Activated CD8-positive, alpha-beta T cell treated with anti-CD3 and anti-CD28 coated beads, Interleukin-2, amount 10 ng/mL, durations not matched to agents 7 days and 5 days (primary cell): ENCODE measurements around the gene RAB40C. TPM values are rescaled to one million over a fixed set of nuclear protein-coding genes. Genes with fewer than 3 reads are reported as not detected.

ENCODE experiments used
- ATAC-seq: fragments of 150-1000 bp; cut with Tn5 transposase; one replicate; pipeline ENCODE4 v1.10.0; 2021; ENCODE audit warnings: moderate library complexity
- CTCF ChIA-PET: fragments of 350-600 bp; sonication (Branson Sonifier 250); formaldehyde crosslinking; loops from one replicate; lab custom pipeline; 2021; ENCODE audit warnings: antibody characterized with exemption; lab: Charles Lee
- POLR2A ChIA-PET: fragments of 350-600 bp; sonication (Branson Sonifier 250); formaldehyde crosslinking; loops from one replicate; lab custom pipeline; 2021; ENCODE audit warnings: antibody characterized with exemption; lab: Charles Lee
- DNase-seq: peaks from one replicate; pipeline ENCODE4 v3.0.0-alpha.2; 2020
- H3K27ac Mint-ChIP-seq: one replicate; pipeline ENCODE4 v1.8.0; 2021; ENCODE audit warnings: mild to moderate bottlenecking, mixed read lengths
- H3K27me3 Mint-ChIP-seq: one replicate; pipeline ENCODE4 v1.8.0; 2021; ENCODE audit warnings: low read depth, mixed read lengths
- H3K36me3 Mint-ChIP-seq: one replicate; pipeline ENCODE4 v1.8.0; 2021; ENCODE audit warnings: low read depth, mixed read lengths
- H3K4me1 Mint-ChIP-seq: one replicate; pipeline ENCODE4 v1.8.0; 2021; ENCODE audit warnings: low read depth, mixed read lengths
- H3K4me3 Mint-ChIP-seq: one replicate; pipeline ENCODE4 v1.8.0; 2021; ENCODE audit warnings: mild to moderate bottlenecking, mixed read lengths
- H3K9me3 Mint-ChIP-seq: one replicate; pipeline ENCODE4 v1.8.0; 2022; ENCODE audit warnings: mixed read lengths; ENCODE audit not compliant: insufficient read depth
- total RNA-seq, 2 experiments: library from RNA; stranded (reverse); gene quantifications; one replicate each; pipeline ENCODE4 v1.2.3, GENCODE V29; 2021

Gene RAB40C
- total RNA-seq, 2 experiments from 2014 or later: 13.1 to 15.0 TPM

DNA sequence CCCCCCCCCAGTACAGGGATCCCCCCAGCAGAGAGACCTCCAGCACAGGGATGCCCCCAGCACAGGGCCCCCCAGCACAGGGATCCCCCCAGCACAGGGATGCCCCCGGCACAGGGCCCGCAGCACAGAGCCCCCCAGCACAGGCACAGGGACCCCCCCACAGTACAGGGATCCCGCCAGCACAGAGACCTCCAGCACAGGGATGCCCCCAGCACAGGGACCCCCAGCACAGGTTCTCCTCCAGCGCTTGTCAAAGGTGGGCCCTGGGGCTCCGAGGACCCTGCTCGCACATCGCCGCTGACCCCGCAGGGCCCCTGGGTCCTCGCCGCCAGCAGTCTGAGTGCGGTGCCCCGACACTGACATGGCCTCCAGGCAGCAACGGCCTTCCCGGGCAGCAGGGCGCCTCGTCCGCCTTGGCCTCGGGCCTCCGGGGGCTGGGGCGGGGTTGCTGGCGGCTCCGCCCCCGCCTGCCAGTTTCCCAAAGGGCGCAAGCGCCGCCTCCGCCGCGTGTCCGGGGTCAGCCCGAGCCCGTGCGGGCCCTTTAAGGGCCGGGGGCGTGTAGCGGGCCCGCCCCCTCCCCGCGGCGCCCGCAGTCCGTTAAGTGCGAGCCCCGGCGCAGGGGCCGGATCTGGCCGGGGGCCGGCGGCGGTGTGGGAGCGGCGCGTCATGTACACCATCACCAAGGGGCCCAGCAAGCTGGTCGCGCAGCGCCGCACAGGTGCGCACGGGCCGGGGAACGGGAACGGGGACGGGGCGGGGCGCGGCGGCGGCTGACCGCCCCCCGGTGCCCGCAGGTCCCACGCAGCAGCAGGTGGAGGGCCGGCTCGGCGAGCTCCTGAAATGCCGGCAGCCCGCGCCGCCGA, 51.7 kb downstream of the RAB40C start, which contains the start of gene MCRIP2:
MCRIP2 (plus strand) TSS at position 503 of the 863 bp plus-strand sequence; CDS start at position 667, 164 bp downstream.
- DNase-seq: peak; percentile 76
- ChIA-PET POLR2A (interaction anchor here (1.1 kb wide), 1 partner anchor 13 kb away, joined by 3 read pairs; no protein-coding TSS in a partner anchor), CTCF (no interaction called here)
- ATAC-seq: peak; percentile 66
- Mint-ChIP-seq H3K27me3 (peaks cover 2% of the 10 kb centered on the region), H3K9me3 (no peaks in the 10 kb centered on the region), H3K4me3 (peak within 1 kb of the TSS; percentile 70), H3K36me3 (peaks cover 12% of the 10 kb centered on the region), H3K4me1 (peaks cover 15% of the 10 kb centered on the region), H3K27ac (peak within 1 kb of the TSS; percentile 67)

DNA sequence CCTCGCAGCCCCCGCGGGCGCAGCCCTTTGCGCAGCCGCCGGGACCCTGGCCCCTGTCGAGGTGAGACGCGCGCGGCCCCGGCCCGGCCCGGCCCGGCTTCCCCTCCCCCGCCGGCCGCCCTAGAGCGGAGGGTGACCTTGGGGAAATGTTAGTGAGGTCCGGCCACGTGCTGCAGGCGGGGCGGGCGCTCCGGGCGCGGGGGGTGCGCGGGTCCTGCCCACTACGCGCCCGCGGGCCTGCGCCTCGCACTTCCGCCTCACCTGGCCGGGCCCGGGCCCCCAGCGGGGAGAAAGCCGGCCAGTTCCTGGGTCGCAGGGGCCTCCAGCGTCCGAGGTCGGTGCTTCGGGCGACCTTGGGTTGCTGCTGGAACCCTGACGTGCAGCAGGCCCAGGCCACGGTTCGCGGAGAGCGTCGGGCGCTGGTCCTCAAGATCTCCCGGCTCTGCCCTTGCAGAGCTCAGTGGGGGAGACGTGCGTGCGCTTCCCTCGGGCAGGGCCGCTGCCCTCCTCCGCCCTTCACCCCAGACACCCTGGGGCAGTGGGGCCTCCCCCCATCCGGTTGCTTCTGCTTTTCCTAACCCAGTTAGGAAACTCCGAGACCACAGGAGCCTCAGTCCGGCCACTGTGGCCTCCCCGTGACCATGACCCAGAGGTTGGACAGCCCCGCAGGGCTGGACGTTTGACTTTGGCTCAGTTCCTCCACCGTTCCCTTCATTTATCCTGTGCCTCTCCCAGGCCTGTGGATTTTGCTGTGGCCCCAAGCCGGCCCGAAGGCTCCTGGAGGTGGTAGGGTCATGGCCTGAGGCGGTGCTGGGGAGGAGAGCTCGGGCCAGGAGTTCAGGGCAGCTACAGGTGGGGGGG, 52.6 kb downstream of the RAB40C start:
- peaks cover 9% of the 10 kb centered on the region for H3K36me3 Mint-ChIP-seq
- peak; percentile 47 for ATAC-seq
- H3K9me3 Mint-ChIP-seq: no peaks in the 10 kb centered on the region
- DNase-seq: peak; percentile 55
- ChIA-PET POLR2A (interaction anchor here (0.9 to 1.1 kb wide), 2 partner anchors 12 to 53 kb away, joined by 3 to 4 read pairs; no protein-coding TSS in a partner anchor), CTCF (no interaction called here)
- H3K4me3 Mint-ChIP-seq: peak overlapping the region; percentile 70
- H3K27me3 Mint-ChIP-seq: no peaks in the 10 kb centered on the region
- H3K27ac Mint-ChIP-seq: peak overlapping the region; percentile 67
- H3K4me1 Mint-ChIP-seq: peaks cover 15% of the 10 kb centered on the region

DNA sequence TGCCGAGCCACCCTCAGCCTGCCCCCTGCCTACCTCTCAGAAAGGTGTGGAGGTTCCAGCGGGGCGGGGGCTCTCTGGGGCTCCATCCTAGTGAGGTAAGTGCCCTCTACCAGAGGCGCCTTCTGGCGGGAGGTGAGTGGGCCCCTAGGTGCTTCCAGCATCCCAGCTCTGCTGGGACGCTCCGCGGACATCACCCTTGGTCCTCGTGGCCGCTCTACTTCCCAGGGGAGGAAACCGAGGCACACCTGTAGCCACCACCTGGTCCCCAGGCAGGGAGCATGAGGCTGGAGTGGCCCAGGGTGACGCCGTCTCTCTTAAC, 53.1 kb downstream of the RAB40C start:
- Mint-ChIP-seq H3K4me3 (peak overlapping the region; percentile 70), H3K9me3 (no peaks in the 10 kb centered on the region), H3K4me1 (peaks cover 17% of the 10 kb centered on the region), H3K27ac (no peak overlapping the region), H3K36me3 (peaks cover 9% of the 10 kb centered on the region), H3K27me3 (no peaks in the 10 kb centered on the region)
- DNase-seq (no peak), ATAC-seq (no peak)
- ChIA-PET CTCF (no interaction called here), POLR2A (interaction anchor here (0.9 kb wide), 1 partner anchor 52 kb away, joined by 4 read pairs; no protein-coding TSS in a partner anchor)

DNA sequence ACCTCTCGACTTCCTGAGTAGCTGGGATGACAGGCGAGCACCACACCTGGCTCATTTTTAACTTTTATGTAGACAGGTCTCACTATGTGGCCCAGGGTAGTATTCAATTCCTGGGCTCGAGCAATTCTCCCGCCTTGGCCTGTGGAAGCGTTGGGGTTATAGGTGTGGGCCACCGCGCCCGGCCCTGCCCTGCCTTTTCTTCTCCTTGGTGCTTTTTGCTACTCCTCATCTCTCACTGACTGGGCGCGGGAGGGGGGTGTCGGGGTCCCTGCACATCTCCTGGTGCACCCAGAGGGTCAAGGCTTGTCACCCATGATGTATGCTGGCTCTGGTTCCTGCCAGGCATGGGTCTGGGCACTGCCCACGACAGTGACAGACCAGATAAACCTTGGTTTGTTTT, 54.7 kb downstream of the RAB40C start:
- H3K27ac Mint-ChIP-seq: no peak overlapping the region
- ChIA-PET CTCF (no interaction called here), POLR2A (no interaction called here)
- peaks cover 20% of the 10 kb centered on the region for H3K4me1 Mint-ChIP-seq
- DNase-seq: no peak
- H3K27me3 Mint-ChIP-seq: no peaks in the 10 kb centered on the region
- peaks cover 11% of the 10 kb centered on the region for H3K36me3 Mint-ChIP-seq
- no peaks in the 10 kb centered on the region for H3K9me3 Mint-ChIP-seq
- no peak overlapping the region for H3K4me3 Mint-ChIP-seq
- ATAC-seq: no peak

DNA sequence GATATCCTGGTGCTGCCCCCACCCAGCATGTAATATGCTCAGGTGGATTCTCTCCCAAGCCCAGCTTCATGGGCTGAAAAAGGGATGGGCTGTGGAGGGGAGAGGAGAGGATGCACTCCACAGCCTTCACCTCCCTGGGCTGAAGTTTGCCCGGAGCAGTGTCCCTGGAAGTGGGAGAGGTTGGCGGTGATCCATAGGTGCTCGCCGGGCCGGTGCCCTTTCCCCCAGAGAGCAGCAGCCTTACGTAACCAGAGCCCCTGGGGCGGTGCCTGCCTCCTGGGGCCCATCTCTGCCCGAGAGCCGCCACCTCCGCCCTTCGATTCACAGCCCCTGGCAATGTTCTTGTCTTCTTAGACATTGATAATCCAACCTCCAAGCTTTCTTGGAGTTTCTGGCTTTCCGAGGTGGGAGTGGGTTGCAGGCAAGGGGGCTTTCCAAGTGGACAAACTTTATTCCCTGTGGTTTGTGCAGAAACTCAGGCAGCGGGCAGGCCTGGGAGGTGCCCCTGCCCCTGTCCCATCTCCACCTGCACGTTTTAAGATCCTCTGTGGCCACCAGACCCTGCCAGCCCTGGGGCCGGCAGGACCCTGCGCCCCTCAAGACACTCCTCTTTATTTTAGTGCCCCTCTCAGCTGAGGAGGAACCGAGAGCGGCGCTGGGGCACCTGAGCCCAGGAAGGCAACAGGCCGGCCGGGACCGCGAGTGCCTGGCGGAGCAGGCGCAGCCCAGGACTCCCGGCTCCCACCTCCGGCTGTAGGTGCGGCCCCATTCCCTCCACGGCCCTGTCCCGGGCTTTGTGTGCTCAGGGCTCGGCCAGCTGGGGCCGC, 56.2 kb downstream of the RAB40C start:
- peaks cover 27% of the 10 kb centered on the region for H3K4me1 Mint-ChIP-seq
- no peaks in the 10 kb centered on the region for H3K9me3 Mint-ChIP-seq
- POLR2A ChIA-PET: no interaction called here
- no peaks in the 10 kb centered on the region for H3K27me3 Mint-ChIP-seq
- CTCF ChIA-PET: no interaction called here
- no peak overlapping the region for H3K4me3 Mint-ChIP-seq
- H3K36me3 Mint-ChIP-seq: peaks cover 11% of the 10 kb centered on the region
- ATAC-seq (no peak), DNase-seq (no peak)
- H3K27ac Mint-ChIP-seq: no peak overlapping the region

DNA sequence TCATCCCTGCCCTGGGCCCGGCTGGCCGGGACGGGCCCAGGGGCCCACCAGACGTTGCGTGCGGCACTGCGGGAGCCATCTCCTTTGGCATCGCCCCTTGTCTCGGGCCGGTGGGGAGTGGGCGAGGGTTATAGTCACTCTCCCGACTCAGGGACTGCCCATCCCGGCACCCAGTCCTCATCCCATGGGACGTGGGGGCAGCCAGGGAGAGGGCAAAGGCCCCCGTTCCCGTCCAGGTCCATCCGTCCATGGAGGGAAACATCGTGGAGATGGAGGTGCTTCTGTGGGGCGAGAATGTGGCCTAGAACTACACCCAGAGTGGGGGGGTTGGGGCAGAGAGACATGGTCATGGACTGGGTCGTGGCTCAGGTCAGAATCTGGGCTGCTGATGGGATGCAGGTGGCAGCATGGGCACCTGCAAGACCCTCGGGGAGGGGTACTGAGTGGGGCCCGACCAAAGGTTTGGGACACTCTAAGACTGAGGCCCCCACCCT, 56.9 kb downstream of the RAB40C start:
- Mint-ChIP-seq H3K9me3 (no peaks in the 10 kb centered on the region), H3K27me3 (no peaks in the 10 kb centered on the region), H3K4me1 (peaks cover 27% of the 10 kb centered on the region), H3K4me3 (no peak overlapping the region), H3K27ac (no peak overlapping the region), H3K36me3 (peaks cover 11% of the 10 kb centered on the region)
- DNase-seq: no peak
- ATAC-seq: no peak
- ChIA-PET POLR2A (no interaction called here), CTCF (no interaction called here)

DNA sequence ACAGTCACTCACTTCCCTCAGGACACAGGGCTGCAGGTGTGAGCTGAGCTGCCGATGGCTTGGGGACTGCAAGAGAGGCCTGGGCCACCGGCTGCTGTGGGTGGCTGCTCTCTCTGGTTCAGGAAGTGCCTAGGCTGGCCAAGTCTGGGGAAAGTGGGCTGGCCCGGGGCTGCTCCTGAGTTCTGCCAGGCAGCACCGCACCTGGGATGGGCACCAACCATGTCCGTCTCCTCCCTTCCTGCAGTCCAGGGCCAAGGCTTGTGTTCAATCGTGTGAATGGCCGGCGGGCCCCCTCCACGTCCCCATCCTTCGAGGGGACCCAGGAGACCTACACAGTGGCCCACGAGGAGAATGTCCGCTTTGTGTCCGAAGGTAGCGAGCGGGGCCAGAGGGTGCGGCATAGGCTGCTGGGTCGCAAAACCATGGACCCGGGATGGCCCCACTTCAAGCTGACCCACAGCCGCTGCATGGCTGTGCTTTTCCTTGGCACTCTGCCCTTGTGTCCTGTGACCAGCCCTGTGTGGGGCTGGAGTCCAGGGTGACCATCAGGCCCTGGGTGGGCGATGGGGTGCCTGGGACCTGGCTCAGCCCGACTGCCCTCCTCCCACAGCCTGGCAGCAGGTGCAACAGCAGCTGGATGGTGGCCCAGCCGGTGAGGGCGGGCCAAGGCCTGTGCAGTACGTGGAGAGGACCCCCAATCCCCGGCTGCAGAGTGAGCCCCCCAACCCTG, 57.5 kb downstream of the RAB40C start:
- no peak for DNase-seq
- peaks cover 11% of the 10 kb centered on the region for H3K36me3 Mint-ChIP-seq
- no peak for ATAC-seq
- POLR2A ChIA-PET: interaction anchor here (0.6 kb wide), 1 partner anchor 46 kb away, joined by 3 read pairs; no protein-coding TSS in a partner anchor
- no peaks in the 10 kb centered on the region for H3K27me3 Mint-ChIP-seq
- H3K4me1 Mint-ChIP-seq: peaks cover 27% of the 10 kb centered on the region
- no peak overlapping the region for H3K4me3 Mint-ChIP-seq
- no peak overlapping the region for H3K27ac Mint-ChIP-seq
- no peaks in the 10 kb centered on the region for H3K9me3 Mint-ChIP-seq
- CTCF ChIA-PET: interaction anchor here (1.4 to 2.6 kb wide), 2 partner anchors 10 to 21 kb away, joined by 5 to 16 read pairs; partner anchors contain the start of genes METTL26 and RHOT2

DNA sequence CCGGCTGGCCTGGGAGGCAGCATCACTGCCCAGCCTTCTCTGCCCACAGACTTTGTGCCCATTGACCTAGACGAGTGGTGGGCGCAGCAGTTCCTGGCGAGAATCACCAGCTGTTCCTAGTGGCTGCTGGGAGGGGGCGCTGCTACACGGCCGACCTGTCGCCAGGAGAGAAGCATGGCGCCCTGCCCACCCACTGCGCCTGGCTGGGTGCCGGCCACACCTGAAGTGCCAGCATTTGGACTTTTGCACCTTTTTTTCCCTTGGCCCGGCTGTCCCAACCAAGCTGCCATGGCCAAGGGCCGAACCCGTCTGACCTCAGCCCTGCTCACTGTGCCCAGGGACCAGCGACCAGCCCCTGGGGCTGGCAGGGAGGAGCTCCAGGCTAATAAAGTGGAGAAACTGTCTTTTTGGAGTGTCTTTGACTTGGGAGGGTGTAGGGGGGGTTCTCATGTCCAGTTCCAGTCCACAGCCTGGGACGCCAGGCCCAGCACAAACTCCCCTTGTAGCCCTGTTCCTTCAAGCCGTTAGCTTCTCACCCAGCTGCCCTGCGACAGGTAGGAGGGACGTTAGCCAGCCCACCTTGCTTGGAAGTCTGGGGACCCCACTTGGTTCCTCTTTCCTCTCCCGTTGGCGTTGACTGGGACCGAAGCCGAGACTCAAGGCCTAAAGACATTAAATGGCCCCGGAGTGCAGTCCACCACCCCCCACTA, 58.4 kb downstream of the RAB40C start:
- DNase-seq (peak; percentile 54), ATAC-seq (no peak)
- Mint-ChIP-seq H3K4me1 (peaks cover 19% of the 10 kb centered on the region), H3K27ac (peak overlapping the region; percentile 78), H3K4me3 (peak overlapping the region; percentile 78), H3K27me3 (no peaks in the 10 kb centered on the region), H3K36me3 (peaks cover 11% of the 10 kb centered on the region), H3K9me3 (no peaks in the 10 kb centered on the region)
- ChIA-PET CTCF (interaction anchor here (1.4 to 2.6 kb wide), 2 partner anchors 11 to 20 kb away, joined by 5 to 16 read pairs; partner anchors contain the start of genes METTL26 and RHOT2), POLR2A (no interaction called here)

DNA sequence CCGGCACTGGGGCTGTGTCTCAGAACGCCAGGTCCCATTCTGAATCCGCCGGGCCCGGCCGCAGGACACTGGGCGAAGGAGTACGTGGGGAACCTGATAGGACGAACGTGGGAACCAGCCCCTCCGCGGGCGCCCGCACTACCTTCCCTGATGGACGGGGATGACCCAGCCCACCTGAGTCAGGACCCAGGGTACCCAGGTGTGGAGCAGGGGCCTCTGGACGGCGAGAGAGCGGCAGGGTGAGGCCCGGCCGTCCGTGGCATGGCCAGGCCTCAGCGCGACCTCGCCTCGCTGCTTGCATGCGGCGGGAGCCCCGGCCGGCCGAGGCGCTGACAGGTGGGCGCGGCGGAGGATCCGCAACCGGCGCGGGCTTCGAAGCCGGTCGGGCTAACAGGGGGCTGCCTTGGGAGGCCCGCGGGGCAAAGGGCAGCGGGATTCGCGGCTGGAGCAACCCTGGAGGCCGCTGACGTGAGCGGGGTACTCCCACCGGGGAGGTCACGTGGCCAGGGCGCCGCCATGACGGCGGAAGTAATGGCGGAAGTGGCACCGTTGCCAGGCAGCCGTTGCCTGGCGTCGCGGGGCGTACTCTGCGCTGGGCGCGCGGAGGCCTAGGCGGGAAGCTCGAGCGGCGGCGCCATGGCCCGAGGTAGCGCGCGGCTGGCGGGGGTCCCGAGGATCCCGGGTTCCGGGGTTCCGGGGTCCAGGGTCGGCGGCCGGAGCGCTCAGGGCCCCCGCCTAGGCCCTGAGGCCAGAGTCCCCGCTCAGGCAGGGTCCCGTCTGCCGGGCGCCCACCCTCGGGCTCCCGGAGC, 59.1 kb downstream of the RAB40C start, which contains the start of gene WDR90:
WDR90 (plus strand) TSS at position 585 of the 809 bp plus-strand sequence; CDS start at position 637, 52 bp downstream.
- Mint-ChIP-seq H3K27ac (peak within 1 kb of the TSS; percentile 78), H3K9me3 (no peaks in the 10 kb centered on the region), H3K4me1 (peaks cover 15% of the 10 kb centered on the region), H3K4me3 (peak within 1 kb of the TSS; percentile 78), H3K36me3 (peaks cover 8% of the 10 kb centered on the region), H3K27me3 (no peaks in the 10 kb centered on the region)
- ATAC-seq: peak; percentile 84
- POLR2A ChIA-PET: interaction anchor here (0.6 to 1.1 kb wide), 4 partner anchors 10 to 79 kb away, joined by 3 read pairs; partner anchors contain the start of genes PIGQ and RHOT2
- CTCF ChIA-PET: interaction anchor here (0.7 to 2.6 kb wide), 4 partner anchors 12 to 70 kb away, joined by 3 to 16 read pairs (median 4); partner anchors contain the start of genes METTL26 and RHOT2
- peak; percentile 95 for DNase-seq
